Measurements from ENCODE around the gene CLCN2.

DNA sequence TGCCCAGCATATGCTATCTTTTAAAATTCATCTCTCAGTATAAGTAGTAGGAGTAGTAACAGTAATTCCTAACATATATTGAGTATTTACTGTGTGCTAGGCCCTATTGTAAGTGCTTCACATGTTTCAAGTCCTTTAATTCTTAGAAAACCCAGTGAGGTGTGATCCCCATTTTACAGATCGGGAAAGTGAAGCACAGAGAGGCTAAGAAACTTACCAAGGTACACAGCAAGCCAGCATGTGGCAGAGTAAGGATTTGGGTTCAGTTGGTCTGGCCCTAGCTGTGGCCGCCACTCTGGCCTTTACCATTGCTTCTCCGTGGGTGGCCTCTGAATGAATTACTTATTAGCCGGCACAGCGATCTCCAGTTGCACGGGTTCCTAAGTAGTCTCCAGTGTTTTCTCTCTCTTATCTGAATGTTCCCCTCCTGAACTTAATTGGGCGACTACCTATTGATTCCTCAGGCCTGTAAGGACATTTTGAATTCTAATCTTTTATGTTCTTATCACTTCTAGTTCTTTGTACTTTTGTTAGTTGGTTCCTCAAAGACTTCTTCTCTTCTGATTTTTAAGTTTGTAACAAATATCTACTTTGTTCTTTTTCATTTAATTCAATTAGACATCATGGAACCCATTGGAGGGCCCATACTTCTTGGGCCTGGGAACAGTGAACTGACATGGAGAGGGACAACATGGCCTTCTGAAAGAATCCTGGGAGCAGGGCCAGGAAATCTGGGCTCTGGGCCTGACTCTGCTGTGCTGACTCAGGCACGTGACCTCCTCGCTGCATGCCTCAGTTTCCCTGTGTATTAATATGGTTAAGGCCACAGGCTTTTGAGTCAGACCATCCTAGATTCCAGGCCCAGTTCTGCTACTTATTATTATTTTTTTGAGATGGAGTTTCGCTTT, 11.6 kb downstream of the CLCN2 start:
- TF ChIP-seq GATA2 (IDR thresholded peaks at IDR 0.05; ENCODE audit: low read depth, low read length) (no peak), GATA3 (IDR thresholded peaks at IDR 0.05; ENCODE audit: low read depth, low read length) (no peak)
